ENCODE data around the gene FCMR.

FCMR gene

GRCh38 chr1:206908038-206908437, 13.7 kb downstream of the FCMR start:
- TF ChIP-seq CTCF (conservative IDR thresholded peaks at IDR 0.05; ENCODE audit: low read length) (no peak), EZH2phosphoT487 (IDR thresholded peaks at IDR 0.05; ENCODE audit: borderline replicate concordance) (no peak)
- peaks cover 21% of the 10 kb centered on the region for H3K27me3 ChIP-seq (ENCODE audit: insufficient read depth, low read length, poor library complexity, severe bottlenecking)
- H3K4me2 ChIP-seq (ENCODE audit: low read depth, low read length, poor library complexity, severe bottlenecking), result no peak overlapping the region
- no peaks in the 10 kb centered on the region for H4K20me1 ChIP-seq (ENCODE audit: insufficient read depth, low read length, poor library complexity, severe bottlenecking)
- no peaks in the 10 kb centered on the region for H3K4me1 ChIP-seq (ENCODE audit: insufficient read depth, low read length, poor library complexity, severe bottlenecking)
- no peak overlapping the region for H3K9ac ChIP-seq (ENCODE audit: low read depth, low read length, poor library complexity, severe bottlenecking)
- no peaks in the 10 kb centered on the region for H3K79me2 ChIP-seq (ENCODE audit: insufficient read depth, low read length)
- H3F3A ChIP-seq (ENCODE audit: low read depth), result no peaks in the 10 kb centered on the region
- no peak overlapping the region for H2AFZ ChIP-seq (ENCODE audit: low read length)
- no peaks in the 10 kb centered on the region for H3K9me3 ChIP-seq (ENCODE audit: insufficient read depth, low read depth, low read length)
- H3K36me3 ChIP-seq (ENCODE audit: insufficient read depth, low read length), result no peaks in the 10 kb centered on the region
- no peak overlapping the region for H3K4me3 ChIP-seq (ENCODE audit: low read length, poor library complexity, severe bottlenecking)
- H3K9me2 ChIP-seq (replicated peaks; ENCODE audit: low read depth, low read length), result no peaks in the 10 kb centered on the region

GRCh38 chr1:206907304-206907991, 14.3 kb downstream of the FCMR start:
- H3K4me3 ChIP-seq (ENCODE audit: low read length, poor library complexity, severe bottlenecking), result no peak overlapping the region
- H4K20me1 ChIP-seq (ENCODE audit: insufficient read depth, low read length, poor library complexity, severe bottlenecking), result no peaks in the 10 kb centered on the region
- no peaks in the 10 kb centered on the region for H3K36me3 ChIP-seq (ENCODE audit: insufficient read depth, low read length)
- H3K4me2 ChIP-seq (ENCODE audit: low read depth, low read length, poor library complexity, severe bottlenecking), result no peak overlapping the region
- H3K4me1 ChIP-seq (ENCODE audit: insufficient read depth, low read length, poor library complexity, severe bottlenecking), result no peaks in the 10 kb centered on the region
- H3K9me2 ChIP-seq (replicated peaks; ENCODE audit: low read depth, low read length), result no peaks in the 10 kb centered on the region
- no peaks in the 10 kb centered on the region for H3F3A ChIP-seq (ENCODE audit: low read depth)
- no peaks in the 10 kb centered on the region for H3K79me2 ChIP-seq (ENCODE audit: insufficient read depth, low read length)
- peaks cover 21% of the 10 kb centered on the region for H3K27me3 ChIP-seq (ENCODE audit: insufficient read depth, low read length, poor library complexity, severe bottlenecking)
- H3K9me3 ChIP-seq (ENCODE audit: insufficient read depth, low read depth, low read length), result no peaks in the 10 kb centered on the region
- H2AFZ ChIP-seq (ENCODE audit: low read length), result no peak overlapping the region
- H3K9ac ChIP-seq (ENCODE audit: low read depth, low read length, poor library complexity, severe bottlenecking), result no peak overlapping the region
- TF ChIP-seq CTCF (conservative IDR thresholded peaks at IDR 0.05; ENCODE audit: low read length), result no peak
- TF ChIP-seq EZH2phosphoT487 (IDR thresholded peaks at IDR 0.05; ENCODE audit: borderline replicate concordance), result no peak

GRCh38 chr1:206905295-206906164, 16.2 kb downstream of the FCMR start:
- H3K4me1 ChIP-seq (ENCODE audit: insufficient read depth, low read length, poor library complexity, severe bottlenecking), result no peaks in the 10 kb centered on the region
- no peak overlapping the region for H3K4me2 ChIP-seq (ENCODE audit: low read depth, low read length, poor library complexity, severe bottlenecking)

More at GRCh38 chr1:206905295-206906164, 16.2 kb downstream of the FCMR start:
- Histone ChIP-seq H4K20me1 (ENCODE audit: insufficient read depth, low read length, poor library complexity, severe bottlenecking) (no peaks in the 10 kb centered on the region), H3K9me2 (replicated peaks; ENCODE audit: low read depth, low read length) (no peaks in the 10 kb centered on the region), H3K9ac (ENCODE audit: low read depth, low read length, poor library complexity, severe bottlenecking) (no peak overlapping the region), H3K36me3 (ENCODE audit: insufficient read depth, low read length) (no peaks in the 10 kb centered on the region), H3K9me3 (ENCODE audit: insufficient read depth, low read depth, low read length) (no peaks in the 10 kb centered on the region), H3K27me3 (ENCODE audit: insufficient read depth, low read length, poor library complexity, severe bottlenecking) (peaks cover 21% of the 10 kb centered on the region), H3K79me2 (ENCODE audit: insufficient read depth, low read length) (no peaks in the 10 kb centered on the region), H2AFZ (ENCODE audit: low read length) (no peak overlapping the region), H3F3A (ENCODE audit: low read depth) (no peaks in the 10 kb centered on the region), H3K4me3 (ENCODE audit: low read length, poor library complexity, severe bottlenecking) (no peak overlapping the region)
- TF ChIP-seq EZH2phosphoT487 (IDR thresholded peaks at IDR 0.05; ENCODE audit: borderline replicate concordance), result no peak

Measured in Loucy (cell line).